CD4-positive, alpha-beta T cell treated with Interleukin-4 for 4 hours (primary cell): Measurements from ENCODE around the gene CGB7.

ENCODE experiments used
- DNase-seq: peaks from one replicate; pipeline ENCODE4 v3.0.0-alpha.2; 2020

The CGB7 gene

DNA sequence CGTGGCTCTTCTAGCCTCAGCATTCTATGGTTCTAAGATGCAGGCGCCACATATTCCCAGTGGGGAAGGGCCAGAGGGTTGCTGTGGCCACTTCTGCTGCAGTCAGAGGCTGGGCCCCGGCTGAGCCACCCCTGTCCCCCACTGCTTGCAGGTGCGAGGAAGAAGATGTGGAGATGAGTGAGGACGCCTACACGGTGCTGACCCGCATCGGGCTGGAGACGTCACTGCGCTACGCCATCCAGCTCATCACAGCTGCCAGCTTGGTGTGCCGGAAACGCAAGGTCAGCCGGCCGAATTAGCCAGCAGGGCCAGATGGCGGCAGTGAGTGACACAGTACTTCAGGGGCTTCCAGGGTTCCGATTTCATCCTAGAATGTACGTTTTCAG, 42.7 kb downstream of the CGB7 start:
- DNase-seq, result no peak

DNA sequence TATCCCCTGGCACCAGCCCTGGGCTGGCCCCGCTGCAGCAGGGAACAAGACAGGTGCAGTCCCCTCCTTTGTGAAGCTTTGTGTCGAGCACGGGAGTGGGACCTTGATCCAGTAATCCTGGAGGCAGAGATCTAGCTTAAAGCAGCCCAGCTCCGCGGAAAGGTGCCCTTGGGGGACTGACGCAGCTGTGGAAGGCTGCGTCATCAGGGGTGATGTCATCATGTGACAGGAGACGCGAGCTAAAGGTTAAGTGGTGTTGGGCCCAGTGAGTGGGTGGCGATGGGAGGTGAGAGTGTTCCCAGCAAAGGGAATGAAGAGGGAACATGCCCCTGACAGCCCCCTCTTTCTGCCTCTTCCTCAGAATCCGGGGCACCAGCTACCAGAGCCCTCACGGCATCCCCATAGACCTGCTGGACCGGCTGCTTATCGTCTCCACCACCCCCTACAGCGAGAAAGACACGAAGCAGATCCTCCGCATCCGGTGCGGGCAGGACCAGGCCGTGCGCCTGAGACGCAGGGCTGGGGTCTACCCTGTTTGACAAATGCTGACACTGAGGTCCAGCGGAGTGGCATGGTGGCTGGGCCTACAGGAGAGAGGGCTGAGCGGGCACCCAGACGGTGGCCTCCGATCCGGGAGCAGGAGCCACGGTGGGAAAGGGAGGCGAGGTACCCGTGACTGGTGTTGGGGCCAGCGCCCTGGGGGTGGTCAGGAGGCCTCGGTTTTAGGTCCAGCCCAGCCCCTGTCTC, 43.3 kb downstream of the CGB7 start:
- DNase-seq, result no peak

DNA sequence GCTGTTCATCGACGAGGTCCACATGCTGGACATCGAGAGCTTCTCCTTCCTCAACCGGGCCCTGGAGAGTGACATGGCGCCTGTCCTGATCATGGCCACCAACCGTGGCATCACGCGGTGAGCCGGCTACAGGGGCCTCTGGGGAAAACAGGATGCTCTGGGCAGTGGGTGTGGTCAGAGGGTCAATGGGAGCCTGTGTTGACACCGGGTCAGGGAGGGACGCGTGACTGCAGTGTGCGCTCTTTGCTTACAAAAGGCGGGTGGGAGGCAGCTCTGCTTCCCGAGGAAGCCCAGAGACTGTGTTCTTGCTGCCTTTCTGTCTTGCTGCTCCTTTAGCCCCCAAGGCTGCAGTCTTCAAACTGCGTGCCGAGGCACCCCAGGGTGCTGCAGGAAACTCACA, 46.4 kb downstream of the CGB7 start:
- no peak for DNase-seq

DNA sequence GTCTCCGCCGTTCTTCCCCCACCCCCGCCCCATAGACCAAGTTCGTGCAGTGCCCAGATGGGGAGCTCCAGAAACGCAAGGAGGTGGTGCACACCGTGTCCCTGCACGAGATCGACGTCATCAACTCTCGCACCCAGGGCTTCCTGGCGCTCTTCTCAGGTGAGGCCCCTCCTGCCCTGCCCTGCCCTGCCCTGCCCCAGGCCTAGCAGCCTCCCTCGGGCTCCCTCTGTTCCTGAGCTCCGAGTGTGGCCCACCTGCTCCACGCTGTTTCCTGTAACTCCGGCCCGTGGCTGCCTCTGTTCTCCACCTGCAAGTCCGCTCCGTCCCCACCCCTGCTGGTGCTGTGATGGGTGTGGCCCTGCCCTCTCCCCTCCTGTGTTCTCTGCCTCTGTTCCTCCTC, 47.1 kb downstream of the CGB7 start:
- no peak for DNase-seq

DNA sequence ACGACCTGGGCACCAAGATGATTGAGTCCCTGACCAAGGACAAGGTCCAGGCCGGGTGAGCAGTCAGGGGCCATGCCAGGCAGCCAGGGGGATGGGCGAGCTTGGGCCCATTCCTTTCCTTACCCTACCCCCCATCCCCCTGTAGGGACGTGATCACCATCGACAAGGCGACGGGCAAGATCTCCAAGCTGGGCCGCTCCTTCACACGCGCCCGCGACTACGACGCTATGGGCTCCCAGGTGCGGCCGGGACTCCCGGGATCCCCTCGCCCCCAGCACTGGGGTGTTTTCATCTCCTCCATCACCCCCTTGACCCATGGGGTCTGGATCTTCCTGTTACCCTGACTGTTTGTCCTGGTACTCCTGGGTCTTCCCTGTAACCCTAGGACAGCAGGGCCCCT, 47.7 kb downstream of the CGB7 start:
- no peak for DNase-seq

DNA sequence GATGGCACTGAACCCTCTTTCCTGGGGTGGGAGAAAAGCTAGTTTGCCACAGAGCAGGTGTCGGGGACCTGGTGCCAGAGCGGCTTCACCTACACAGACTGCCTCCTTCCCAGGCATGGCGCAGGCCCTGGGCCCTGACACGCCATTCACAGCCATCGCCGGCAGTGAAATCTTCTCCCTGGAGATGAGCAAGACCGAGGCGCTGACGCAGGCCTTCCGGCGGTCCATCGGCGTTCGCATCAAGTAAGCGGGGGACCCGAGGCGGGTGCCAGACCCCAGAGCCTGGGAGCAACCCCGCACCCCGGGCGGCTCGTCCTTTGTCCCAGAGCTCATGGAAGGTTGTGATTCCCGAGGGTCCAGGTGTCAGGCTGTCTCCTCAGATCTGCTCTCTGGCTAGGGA, 50.6 kb downstream of the CGB7 start:
- DNase-seq, result no peak

DNA sequence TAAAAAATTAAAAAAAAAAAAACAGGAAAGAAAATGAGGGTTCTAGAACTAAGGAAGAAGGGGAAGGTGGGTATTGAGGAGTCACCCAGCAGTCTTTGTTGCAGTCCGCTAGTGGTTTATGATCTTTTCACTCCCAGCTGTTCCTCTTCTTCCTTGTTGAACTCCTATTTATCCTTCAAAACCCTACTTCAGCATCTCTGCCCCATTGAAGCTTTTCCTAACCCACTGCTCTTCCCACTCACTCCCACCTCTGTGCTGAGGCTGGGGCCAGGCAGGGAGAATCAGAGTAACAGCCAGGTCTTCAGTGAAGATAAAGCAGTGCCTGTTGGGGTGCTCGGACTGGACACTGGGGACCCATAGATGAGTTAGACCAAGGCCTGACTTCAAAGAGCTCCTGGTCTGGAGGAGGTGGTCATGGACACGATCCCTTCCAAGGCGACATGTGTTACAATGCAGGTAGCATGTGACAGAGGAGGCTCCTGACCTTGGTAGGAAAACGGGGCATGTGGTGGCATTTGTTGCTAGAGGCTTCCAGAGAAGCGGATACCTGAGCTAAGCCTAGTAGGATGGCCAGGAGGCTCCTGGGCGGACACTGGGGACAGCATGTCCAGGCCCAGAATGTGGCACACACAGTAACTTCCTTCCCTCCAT, 52.5 kb downstream of the CGB7 start:
- DNase-seq, result no peak
